K562 (cell line): Measurements from ENCODE around the gene EIF4G1. TPM values are rescaled to one million over a fixed set of nuclear protein-coding genes. Genes with fewer than 3 reads are reported as not detected.
A peak's percentile ranks its signal among the peaks of the same experiment; 100 is the strongest.

Experiments used
- ATAC-seq: fragments of 200-7000 bp; cut with Tn5 transposase; 3 replicates; pipeline ENCODE4 v1.9.1; 2020; ENCODE audit warnings: moderate library complexity
- BruUV-seq: library from RNA; stranded (reverse); fragments of 400-500 nt; replicated peaks from 2 replicates; lab custom pipeline; 2021; lab: Mats Ljungman, UMichigan
- CTCF ChIA-PET: fragments of 300-600 bp; formaldehyde crosslinking; extraction: SDS; loops from one replicate; lab custom pipeline; 2021; ENCODE audit warnings: low intra/inter-chr PET ratio; lab: Yijun Ruan, JAX
- POLR2A ChIA-PET: fragments of 300-600, 350-650 bp; sonication (Branson Sonifier 250); formaldehyde crosslinking; extraction: SDS; loops from one replicate; lab custom pipeline; 2021; ENCODE audit warnings: antibody characterized with exemption, inconsistent platforms; lab: Yijun Ruan, JAX
- DNase-seq, 4 experiments: peaks; one replicate each; pipeline versions ENCODE4 v3.0.0 to v3.0.0-alpha.2; 2011 to 2018; ENCODE audit warnings: low spot score in 3 of 4, mixed read lengths in 3 of 4; ENCODE audit errors: extremely low read depth in 1 of 4
- FAIRE-seq: peaks from 2 replicates; lab custom pipeline; 2011; peaks lifted over from hg19 to GRCh38; lab: Jason Lieb, UNC
- H2AFZ ChIP-seq: 2 replicates; pipeline ENCODE4 v1.6.0; 2011; ENCODE audit warnings: low read depth, low read length, control low read depth, inconsistent platforms
- H3K27ac ChIP-seq: fragments of 200-600 bp; 3 replicates; pipeline ENCODE4 v1.8.0; 2011; ENCODE audit warnings: low read depth, mild to moderate bottlenecking, control low read depth, inconsistent platforms, low read length, moderate library complexity, mixed read lengths; ENCODE audit errors: extremely low read depth
- H3K27me3 ChIP-seq, 2 experiments: fragments of 300-600 bp in 1 of 2; 2 replicates in 1 of 2; 3 replicates in 1 of 2; pipeline versions ENCODE4 v1.6.0 to v1.8.0; 2011; ENCODE audit warnings: inconsistent platforms in 2 of 2, low read length in 2 of 2, mild to moderate bottlenecking in 1 of 2, mixed read lengths in 1 of 2, moderate library complexity in 1 of 2; ENCODE audit not compliant: control insufficient read depth in 2 of 2, insufficient read depth in 2 of 2
- H3K36me3 ChIP-seq: fragments of 300-600 bp; 3 replicates; pipeline ENCODE4 v1.8.0; 2011; ENCODE audit warnings: mild to moderate bottlenecking, low read length, inconsistent platforms; ENCODE audit not compliant: control insufficient read depth, insufficient read depth
- H3K4me1 ChIP-seq, 2 experiments: fragments of 200-600 bp in 1 of 2; replicated peaks in 1 of 2; 2 replicates in 1 of 2; 3 replicates in 1 of 2; pipeline versions ENCODE4 v1.5.1 to v1.8.0; 2011; ENCODE audit warnings: inconsistent platforms in 2 of 2, low read length in 2 of 2, mild to moderate bottlenecking in 1 of 2, mixed read lengths in 1 of 2, moderate library complexity in 1 of 2; ENCODE audit not compliant: control insufficient read depth in 2 of 2, insufficient read depth in 2 of 2
- H3K4me2 ChIP-seq: 2 replicates; pipeline ENCODE4 v1.6.1; 2011; ENCODE audit warnings: low read length, control low read depth, inconsistent platforms, mixed read lengths; ENCODE audit not compliant: insufficient read depth
- H3K4me3 ChIP-seq: fragments of 200-600 bp; sonication (generic), shearing (Covaris generic); 2 replicates; pipeline ENCODE4 v1.5.1; 2016; ENCODE audit warnings: control low read depth, inconsistent platforms
- H3K79me2 ChIP-seq: fragments of 200-600 bp; 3 replicates; pipeline ENCODE4 v1.8.0; 2011; ENCODE audit warnings: low read length, inconsistent platforms; ENCODE audit not compliant: control insufficient read depth, insufficient read depth
- H3K9ac ChIP-seq, 2 experiments: 2 replicates each; pipeline versions ENCODE4 v1.6.0 to v1.6.1; 2011; ENCODE audit warnings: low read depth in 2 of 2, low read length in 2 of 2, control low read depth in 1 of 2, inconsistent platforms in 1 of 2, mild to moderate bottlenecking in 1 of 2, mixed read lengths in 1 of 2; ENCODE audit not compliant: insufficient read depth in 1 of 2
- H3K9me1 ChIP-seq: one replicate; pipeline ENCODE4 v1.6.0; 2011; ENCODE audit warnings: inconsistent platforms, mild to moderate bottlenecking, low read length, moderate library complexity; ENCODE audit not compliant: control insufficient read depth, insufficient read depth
- H3K9me3 ChIP-seq: replicated peaks from 2 replicates; pipeline ENCODE4 v1.5.1; 2011; ENCODE audit warnings: low read depth, low read length, inconsistent platforms; ENCODE audit not compliant: control insufficient read depth, insufficient read depth
- H4K20me1 ChIP-seq: replicated peaks from 2 replicates; pipeline ENCODE4 v1.6.1; 2011; ENCODE audit warnings: low read length, inconsistent platforms, mixed read lengths; ENCODE audit not compliant: control insufficient read depth, insufficient read depth
- BCOR ChIP-seq: fragments of 450-650 bp; IDR thresholded peaks from 2 replicates; pipeline ENCODE4 v1.6.1; 2016
- CBX1 ChIP-seq: sonication (generic); IDR thresholded peaks from 2 replicates; pipeline ENCODE4 v1.6.1; 2016; ENCODE audit warnings: antibody characterized with exemption, low read depth, mild to moderate bottlenecking
- CHD4 ChIP-seq: fragments of 200-600 bp; sonication (generic); IDR thresholded peaks from 3 replicates; pipeline ENCODE4 v1.6.1; 2012; ENCODE audit warnings: low read depth, mild to moderate bottlenecking, mixed read lengths, low read length, inconsistent platforms; ENCODE audit not compliant: insufficient read depth, insufficient replicate concordance, poor library complexity, severe bottlenecking
- HDAC1 ChIP-seq, 2 experiments: fragments of 450-650 bp; IDR thresholded peaks; 2 replicates each; pipeline ENCODE4 v1.6.1; 2016 to 2017; ENCODE audit warnings: inconsistent platforms in 1 of 2, mild to moderate bottlenecking in 1 of 2, moderate library complexity in 1 of 2
- HDAC2 ChIP-seq: fragments of 450-650 bp; IDR thresholded peaks from 2 replicates; pipeline ENCODE4 v1.6.1; 2016; ENCODE audit warnings: mild to moderate bottlenecking
- KDM1A ChIP-seq, 2 experiments: fragments of 450-650 bp; IDR thresholded peaks; 2 replicates each; pipeline ENCODE4 v1.6.1; 2016; ENCODE audit warnings: mild to moderate bottlenecking in 2 of 2
- L3MBTL2 ChIP-seq: fragments of 450-650 bp; IDR thresholded peaks from 2 replicates; pipeline ENCODE4 v1.6.1; 2016; ENCODE audit warnings: mild to moderate bottlenecking, moderate library complexity
- MCM7 ChIP-seq, 2 experiments: fragments of 450-650 bp; IDR thresholded peaks; 2 replicates each; pipeline ENCODE4 v1.6.1; 2016 to 2018
- POLR2A ChIP-seq: fragments of 450-650 bp; conservative IDR thresholded peaks from 2 replicates; pipeline ENCODE4 v1.6.1; 2016
- RBM25 ChIP-seq: fragments of 200-400 bp; formaldehyde crosslinking; IDR thresholded peaks from 2 replicates; pipeline ENCODE4 v1.6.1; 2018; ENCODE audit warnings: low read length, low read depth, moderate library complexity; ENCODE audit not compliant: severe bottlenecking
- RBM34 ChIP-seq: fragments of 200-400 bp; formaldehyde crosslinking; IDR thresholded peaks from 2 replicates; pipeline ENCODE4 v1.6.1; 2018; ENCODE audit warnings: low read length, borderline replicate concordance; ENCODE audit not compliant: insufficient read depth
- RUNX1 ChIP-seq: sonication (generic); IDR thresholded peaks from 2 replicates; pipeline ENCODE4 v1.6.1; 2016; ENCODE audit warnings: antibody characterized with exemption, low read depth
- SMARCA5 ChIP-seq: fragments of 450-650 bp; IDR thresholded peaks from 2 replicates; pipeline ENCODE4 v1.6.1; 2016
- TCFL5 ChIP-seq: fragments of 250-450 bp; sonication (Bioruptor Pico); conservative IDR thresholded peaks from 2 replicates; pipeline ENCODE4 v1.6.1; 2021; ENCODE audit warnings: mild to moderate bottlenecking, moderate library complexity, matching md5 sums
- ZNF263 ChIP-seq: sonication (generic); formaldehyde crosslinking; IDR thresholded peaks from 2 replicates; pipeline ENCODE4 v1.8.0; 2022; ENCODE audit warnings: mild to moderate bottlenecking, missing genetic modification reagents, borderline replicate concordance
- WGBS: fragments of 100-300 bp; shearing (Covaris generic); methylation state at CpG from one replicate; pipeline ENCODE4 v1.1.6; 2016; ENCODE audit warnings: low coverage, mixed read lengths; ENCODE audit not compliant: insufficient coverage; ENCODE audit errors: missing lambda C conversion rate; 5-methylcytosine and 5-hydroxymethylcytosine counted together
- in situ Hi-C: fragments of 300-500 bp; cut with MboI; formaldehyde crosslinking; loops from 4 replicates; pipeline ENCODE4 v1.15.0; 2018; ENCODE audit warnings: inconsistent platforms, mixed read lengths
- intact Hi-C: fragments of 100-400 bp; cut with micrococcal nuclease; formaldehyde crosslinking; loops from 2 replicates; pipeline ENCODE4 v1.14.2; 2022
- polyA plus RNA-seq, 8 experiments: library from polyadenylated mRNA; depleted of rRNA in 4 of 8; stranded (reverse) in 5 of 8; unstranded in 3 of 8; fragments of >200 nt; fragmentation: Nextera tagmentation in 2 of 8; fragmentation: Illumina TruSeq in 1 of 8; extraction: Ambion mirVana in 2 of 8; extraction: Trizol in 1 of 8; gene quantifications; 2 replicates each; pipeline versions ENCODE4 v1.2.1 to v1.2.3, GENCODE V29; 2011 to 2014; ENCODE audit warnings: inconsistent platforms in 1 of 8, missing spikeins in 1 of 8
- total RNA-seq, 7 experiments: library from RNA; depleted of rRNA in 6 of 7; stranded (reverse); fragments of >200 nt in 6 of 7; fragmentation: Illumina TruSeq in 2 of 7; extraction: Trizol in 2 of 7; gene quantifications; 2 replicates each; pipeline versions ENCODE4 v1.2.1 to v1.2.3, GENCODE V29; 2011 to 2021; ENCODE audit warnings: low replicate concordance in 1 of 7
- TF ChIP-seq, protein P1 (sequence below): fragments of 200-800 bp; sonication (Bioruptor generic); IDR thresholded peaks from 2 replicates; pipeline ENCODE4 v1.6.1; 2017; ENCODE audit warnings: missing genetic modification characterization, missing compliant biosample characterization
- TF ChIP-seq, protein P2 (sequence below): sonication (generic); formaldehyde crosslinking; IDR thresholded peaks from 2 replicates; pipeline ENCODE4 v1.9.0; 2022; ENCODE audit warnings: mild to moderate bottlenecking, missing genetic modification reagents
- TF ChIP-seq, protein P3 (sequence below), 2 experiments: IDR thresholded peaks; 2 replicates each; pipeline ENCODE4 v1.6.1; 2011; ENCODE audit warnings: borderline replicate concordance in 1 of 2, control low read depth in 1 of 2, low read depth in 1 of 2, low read length in 1 of 2, mild to moderate bottlenecking in 1 of 2, mixed read lengths in 1 of 2, moderate library complexity in 1 of 2; ENCODE audit not compliant: insufficient read depth in 1 of 2, insufficient read length in 1 of 2, poor library complexity in 1 of 2, severe bottlenecking in 1 of 2; ENCODE audit errors: extremely low read depth in 1 of 2

EIF4G1 gene
- total and polyA plus RNA-seq, 9 of the 15 experiments (the other 6 are each of a cell fraction or from before 2014, with no cell fraction given): 4.6 to 505 (median 155) TPM

DNA sequence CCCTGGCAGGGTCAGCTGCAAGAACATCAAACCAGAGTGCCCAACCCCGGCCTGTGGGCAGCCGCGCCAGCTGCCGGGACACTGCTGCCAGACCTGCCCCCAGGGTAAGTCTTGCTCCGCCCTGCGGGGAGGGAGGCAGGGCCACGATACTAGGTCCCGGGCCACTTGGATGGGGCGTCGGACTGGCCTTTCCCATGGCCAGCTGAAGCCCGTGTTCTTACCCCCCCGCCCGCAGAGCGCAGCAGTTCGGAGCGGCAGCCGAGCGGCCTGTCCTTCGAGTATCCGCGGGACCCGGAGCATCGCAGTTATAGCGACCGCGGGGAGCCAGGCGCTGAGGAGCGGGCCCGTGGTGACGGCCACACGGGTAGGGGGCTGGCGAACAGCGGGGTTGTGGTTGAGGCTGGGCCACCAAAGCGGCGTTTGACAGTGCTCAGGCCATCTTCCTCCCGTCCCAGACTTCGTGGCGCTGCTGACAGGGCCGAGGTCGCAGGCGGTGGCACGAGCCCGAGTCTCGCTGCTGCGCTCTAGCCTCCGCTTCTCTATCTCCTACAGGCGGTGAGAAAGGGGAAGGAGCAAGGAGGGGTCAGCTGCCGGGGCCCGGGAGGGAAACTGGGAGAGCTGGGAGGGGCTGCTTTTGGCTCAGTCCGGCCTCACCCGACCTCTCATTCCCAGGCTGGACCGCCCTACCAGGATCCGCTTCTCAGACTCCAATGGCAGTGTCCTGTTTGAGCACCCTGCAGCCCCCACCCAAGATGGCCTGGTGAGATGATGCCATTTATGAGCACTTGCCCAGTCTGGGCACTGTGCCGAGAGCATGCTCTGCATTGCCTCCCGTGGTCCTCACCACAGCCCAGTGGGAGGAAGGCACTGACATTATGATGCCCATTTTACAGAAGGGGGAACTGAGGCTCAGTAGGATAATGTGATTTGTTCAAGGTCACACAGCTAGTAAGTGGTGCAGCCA lies 67.1 kb downstream of the EIF4G1 start:
- CTCF ChIA-PET: no interaction called here
- Histone ChIP-seq H3K4me3 (no peak overlapping the region), H3K9ac (peak overlapping the region in 1 of 2 experiments; percentile 60; a peak in 2 of 4 replicates), H3K27ac (no peak overlapping the region), H3K79me2 (no peaks in the 10 kb centered on the region), H3K36me3 (no peaks in the 10 kb centered on the region), H3K4me2 (no peak overlapping the region), H2AFZ (no peak overlapping the region), H3K9me1 (no peaks in the 10 kb centered on the region), H3K9me3 (no peaks in the 10 kb centered on the region), H3K4me1 (peaks cover 5 to 42% of the 10 kb centered on the region in 2 experiments; a peak in 4 of 5 replicates), H4K20me1 (0 out of 2 replicates have a peak, but pooled peaks cover 3% of the 10 kb centered on the region), H3K27me3 (peaks cover 19 to 55% of the 10 kb centered on the region in 2 experiments)
- intact Hi-C loops (loop anchor here (10.0 kb wide), 1 partner anchor 333 kb away; the partner anchor contains the start of gene MAGEF1), in situ Hi-C loops (no loop called here)
- ATAC-seq: 0 out of 3 replicates have a peak, but pooled peaks have one; percentile 9
- POLR2A ChIA-PET: interaction anchor here (0.7 to 1.1 kb wide), 3 partner anchors 10 to 180 kb away, joined by 4 to 6 read pairs (median 4); no protein-coding TSS in a partner anchor
- no TSS peak for BruUV-seq
- WGBS: 11% methylated on average over 41 of the region's 55 CpGs
- DNase-seq: peak in 1 of 4 experiments; percentile 25
- no peak for FAIRE-seq
- TF ChIP-seq POLR2A (no peak), CBX1 (peak; percentile 68; the same call in 1 of the 2 replicates), RBM25 (peak; percentile 73), BCOR (peak; percentile 85), SMARCA5 (peak; percentile 44; the same call in 1 of the 2 replicates), TCFL5 (CRISPR knock-in tag) (no peak), L3MBTL2 (peak; percentile 46; the same call in 1 of the 2 replicates), HDAC1 (IDR thresholded peaks at IDR 0.05) (0 out of 4 replicates have a peak, but pooled peaks of 1 of the 2 experiments have one; percentile 18), MCM7 (IDR thresholded peaks at IDR 0.05) (no peak), RBM34 (no peak), CHD4 (peak; percentile 58), KDM1A (IDR thresholded peaks at IDR 0.05) (peak; percentile 35 to 82; a peak in 3 of 4 replicates), ZNF263 (CRISPR knock-in tag) (peak; percentile 24; the same call in 1 of the 2 replicates), HDAC2 (peak; percentile 43; the same call in 1 of the 2 replicates), RUNX1 (no peak)
- TF ChIP-seq, protein P1, sequence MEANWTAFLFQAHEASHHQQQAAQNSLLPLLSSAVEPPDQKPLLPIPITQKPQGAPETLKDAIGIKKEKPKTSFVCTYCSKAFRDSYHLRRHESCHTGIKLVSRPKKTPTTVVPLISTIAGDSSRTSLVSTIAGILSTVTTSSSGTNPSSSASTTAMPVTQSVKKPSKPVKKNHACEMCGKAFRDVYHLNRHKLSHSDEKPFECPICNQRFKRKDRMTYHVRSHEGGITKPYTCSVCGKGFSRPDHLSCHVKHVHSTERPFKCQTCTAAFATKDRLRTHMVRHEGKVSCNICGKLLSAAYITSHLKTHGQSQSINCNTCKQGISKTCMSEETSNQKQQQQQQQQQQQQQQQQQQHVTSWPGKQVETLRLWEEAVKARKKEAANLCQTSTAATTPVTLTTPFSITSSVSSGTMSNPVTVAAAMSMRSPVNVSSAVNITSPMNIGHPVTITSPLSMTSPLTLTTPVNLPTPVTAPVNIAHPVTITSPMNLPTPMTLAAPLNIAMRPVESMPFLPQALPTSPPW (CRISPR knock-in tag): peak; percentile 8; the same call in 1 of the 2 replicates
- TF ChIP-seq, protein P2, sequence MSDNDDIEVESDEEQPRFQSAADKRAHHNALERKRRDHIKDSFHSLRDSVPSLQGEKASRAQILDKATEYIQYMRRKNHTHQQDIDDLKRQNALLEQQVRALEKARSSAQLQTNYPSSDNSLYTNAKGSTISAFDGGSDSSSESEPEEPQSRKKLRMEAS: 0 out of 2 replicates have a peak, but pooled peaks have one; percentile 30
- TF ChIP-seq, protein P3, sequence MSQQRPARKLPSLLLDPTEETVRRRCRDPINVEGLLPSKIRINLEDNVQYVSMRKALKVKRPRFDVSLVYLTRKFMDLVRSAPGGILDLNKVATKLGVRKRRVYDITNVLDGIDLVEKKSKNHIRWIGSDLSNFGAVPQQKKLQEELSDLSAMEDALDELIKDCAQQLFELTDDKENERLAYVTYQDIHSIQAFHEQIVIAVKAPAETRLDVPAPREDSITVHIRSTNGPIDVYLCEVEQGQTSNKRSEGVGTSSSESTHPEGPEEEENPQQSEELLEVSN (IDR thresholded peaks at IDR 0.05; ENCODE audit: borderline replicate concordance in 1 of 2, extremely low read depth in 1 of 2, insufficient read depth in 1 of 2, insufficient read length in 1 of 2, low read depth in 1 of 2, low read length in 1 of 2, poor library complexity in 1 of 2, severe bottlenecking in 1 of 2): no peak
